Measurements from ENCODE around the gene ATP6V1B1.

Gene ATP6V1B1

GRCh38 chr2:70947556-70948184 is 12.0 kb downstream of the ATP6V1B1 start:
- DNase-seq, result no peak

GRCh38 chr2:70948337-70949003 is 12.8 kb downstream of the ATP6V1B1 start:
- peak; percentile 25 for DNase-seq

GRCh38 chr2:70949086-70949485 is 13.4 kb downstream of the ATP6V1B1 start:
- DNase-seq, result no peak

- no peak for DNase-seq
Observed at GRCh38 chr2:70954886-70955285, 19.2 kb downstream of the ATP6V1B1 start.

- DNase-seq, result no peak
Observed at GRCh38 chr2:70956141-70956540, 20.4 kb downstream of the ATP6V1B1 start.

GRCh38 chr2:70957798-70958197 is 22.1 kb downstream of the ATP6V1B1 start:
- DNase-seq, result no peak

GRCh38 chr2:70958759-70959158 is 23.1 kb downstream of the ATP6V1B1 start:
- DNase-seq, result no peak

- no peak for DNase-seq
Observed at GRCh38 chr2:70959271-70959761, 23.6 kb downstream of the ATP6V1B1 start.

GRCh38 chr2:70959851-70960832 is 24.4 kb downstream of the ATP6V1B1 start:
- no peak for DNase-seq

GRCh38 chr2:70960833-70961647 is 25.3 kb downstream of the ATP6V1B1 start:
- no peak for DNase-seq

- no peak for DNase-seq
Observed at GRCh38 chr2:70961648-70961994, 25.9 kb downstream of the ATP6V1B1 start.

- no peak for DNase-seq
Observed at GRCh38 chr2:70962211-70962884, 26.6 kb downstream of the ATP6V1B1 start.

GRCh38 chr2:70962885-70963878 is 27.5 kb downstream of the ATP6V1B1 start:
- DNase-seq, result no peak

GRCh38 chr2:70964133-70964532 is 28.4 kb downstream of the ATP6V1B1 start:
- no peak for DNase-seq

- no peak for DNase-seq
Observed at GRCh38 chr2:70964596-70965386, 29.1 kb downstream of the ATP6V1B1 start.

- no peak for DNase-seq
Observed at GRCh38 chr2:70965506-70965905, 29.8 kb downstream of the ATP6V1B1 start.

GRCh38 chr2:70966681-70967080 is 31.0 kb downstream of the ATP6V1B1 start:
- DNase-seq, result no peak

GRCh38 chr2:70967189-70967588 is 31.5 kb downstream of the ATP6V1B1 start:
- DNase-seq, result no peak

GRCh38 chr2:70974592-70974991 is 38.9 kb downstream of the ATP6V1B1 start:
- no peak for DNase-seq

- no peak for DNase-seq
Observed at GRCh38 chr2:70975237-70975636, 39.5 kb downstream of the ATP6V1B1 start.
